HepG2 (cell line): ENCODE data around the gene BPIFB4. TPM values are rescaled to one million over a fixed set of nuclear protein-coding genes. Genes with fewer than 3 reads are reported as not detected.

Experiments
- FOXA3 ChIP-seq: IDR thresholded peaks from 2 replicates; pipeline ENCODE4 v1.6.1; 2016; ENCODE audit warnings: missing genetic modification reagents, missing compliant biosample characterization
- TBP ChIP-seq: sonication (generic); formaldehyde crosslinking; IDR thresholded peaks from 2 replicates; pipeline ENCODE4 v1.5.0; 2020; ENCODE audit warnings: missing genetic modification reagents
- ZNF382 ChIP-seq: sonication (generic); formaldehyde crosslinking; IDR thresholded peaks from 2 replicates; pipeline ENCODE4 v1.5.0; 2020; ENCODE audit warnings: missing genetic modification reagents, mild to moderate bottlenecking, borderline replicate concordance
- polyA plus RNA-seq, 8 experiments: library from polyadenylated mRNA; depleted of rRNA in 3 of 8; stranded (reverse) in 7 of 8; unstranded in 1 of 8; fragments of >200 nt; fragmentation: Illumina TruSeq in 4 of 8; extraction: Trizol in 4 of 8; gene quantifications; 2 replicates each; pipeline versions ENCODE4 v1.2.1 to v1.2.3, GENCODE V29; 2011 to 2016; ENCODE audit warnings: low read depth in 4 of 8, missing spikeins in 1 of 8, mixed read lengths in 1 of 8; ENCODE audit not compliant: insufficient read depth in 1 of 8
- total RNA-seq, 5 experiments: library from RNA; depleted of rRNA; stranded (reverse); fragments of >200 nt; fragmentation: Illumina TruSeq; extraction: Trizol; gene quantifications; 2 replicates each; pipeline ENCODE4 v1.2.3, GENCODE V29; 2016; ENCODE audit warnings: low read depth in 1 of 5
- TF ChIP-seq, protein P1 (sequence below): sonication (generic); formaldehyde crosslinking; IDR thresholded peaks from 2 replicates; pipeline ENCODE4 v1.5.0; 2020; ENCODE audit warnings: mild to moderate bottlenecking, missing genetic modification reagents, borderline replicate concordance

BPIFB4 gene
- total and polyA plus RNA-seq, 2 of the 13 experiments (the other 11 are each of a cell fraction or from before 2014, with no cell fraction given): 0.09 TPM; not detected in 1

DNA sequence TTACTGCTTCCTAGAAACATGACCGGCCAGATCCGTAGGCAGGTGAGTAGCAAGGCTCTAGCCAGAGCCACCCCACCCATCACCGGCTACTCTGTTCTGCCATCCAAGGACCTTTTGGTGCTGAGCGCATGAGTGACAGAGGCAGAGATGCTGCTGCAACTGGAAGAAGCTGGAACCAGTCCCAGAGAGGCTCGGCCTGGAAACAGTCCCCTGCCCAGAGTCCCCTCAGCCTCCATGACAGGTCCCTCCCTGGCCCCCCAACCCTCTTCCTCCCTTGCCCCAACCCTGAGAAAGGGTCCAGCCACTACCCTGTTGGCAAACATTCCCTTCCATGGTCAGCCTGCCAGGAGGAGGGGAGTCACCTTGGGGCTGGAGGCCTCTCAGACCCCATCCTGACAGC, 31.9 kb downstream of the BPIFB4 start (continued):
- TF ChIP-seq, protein P1, sequence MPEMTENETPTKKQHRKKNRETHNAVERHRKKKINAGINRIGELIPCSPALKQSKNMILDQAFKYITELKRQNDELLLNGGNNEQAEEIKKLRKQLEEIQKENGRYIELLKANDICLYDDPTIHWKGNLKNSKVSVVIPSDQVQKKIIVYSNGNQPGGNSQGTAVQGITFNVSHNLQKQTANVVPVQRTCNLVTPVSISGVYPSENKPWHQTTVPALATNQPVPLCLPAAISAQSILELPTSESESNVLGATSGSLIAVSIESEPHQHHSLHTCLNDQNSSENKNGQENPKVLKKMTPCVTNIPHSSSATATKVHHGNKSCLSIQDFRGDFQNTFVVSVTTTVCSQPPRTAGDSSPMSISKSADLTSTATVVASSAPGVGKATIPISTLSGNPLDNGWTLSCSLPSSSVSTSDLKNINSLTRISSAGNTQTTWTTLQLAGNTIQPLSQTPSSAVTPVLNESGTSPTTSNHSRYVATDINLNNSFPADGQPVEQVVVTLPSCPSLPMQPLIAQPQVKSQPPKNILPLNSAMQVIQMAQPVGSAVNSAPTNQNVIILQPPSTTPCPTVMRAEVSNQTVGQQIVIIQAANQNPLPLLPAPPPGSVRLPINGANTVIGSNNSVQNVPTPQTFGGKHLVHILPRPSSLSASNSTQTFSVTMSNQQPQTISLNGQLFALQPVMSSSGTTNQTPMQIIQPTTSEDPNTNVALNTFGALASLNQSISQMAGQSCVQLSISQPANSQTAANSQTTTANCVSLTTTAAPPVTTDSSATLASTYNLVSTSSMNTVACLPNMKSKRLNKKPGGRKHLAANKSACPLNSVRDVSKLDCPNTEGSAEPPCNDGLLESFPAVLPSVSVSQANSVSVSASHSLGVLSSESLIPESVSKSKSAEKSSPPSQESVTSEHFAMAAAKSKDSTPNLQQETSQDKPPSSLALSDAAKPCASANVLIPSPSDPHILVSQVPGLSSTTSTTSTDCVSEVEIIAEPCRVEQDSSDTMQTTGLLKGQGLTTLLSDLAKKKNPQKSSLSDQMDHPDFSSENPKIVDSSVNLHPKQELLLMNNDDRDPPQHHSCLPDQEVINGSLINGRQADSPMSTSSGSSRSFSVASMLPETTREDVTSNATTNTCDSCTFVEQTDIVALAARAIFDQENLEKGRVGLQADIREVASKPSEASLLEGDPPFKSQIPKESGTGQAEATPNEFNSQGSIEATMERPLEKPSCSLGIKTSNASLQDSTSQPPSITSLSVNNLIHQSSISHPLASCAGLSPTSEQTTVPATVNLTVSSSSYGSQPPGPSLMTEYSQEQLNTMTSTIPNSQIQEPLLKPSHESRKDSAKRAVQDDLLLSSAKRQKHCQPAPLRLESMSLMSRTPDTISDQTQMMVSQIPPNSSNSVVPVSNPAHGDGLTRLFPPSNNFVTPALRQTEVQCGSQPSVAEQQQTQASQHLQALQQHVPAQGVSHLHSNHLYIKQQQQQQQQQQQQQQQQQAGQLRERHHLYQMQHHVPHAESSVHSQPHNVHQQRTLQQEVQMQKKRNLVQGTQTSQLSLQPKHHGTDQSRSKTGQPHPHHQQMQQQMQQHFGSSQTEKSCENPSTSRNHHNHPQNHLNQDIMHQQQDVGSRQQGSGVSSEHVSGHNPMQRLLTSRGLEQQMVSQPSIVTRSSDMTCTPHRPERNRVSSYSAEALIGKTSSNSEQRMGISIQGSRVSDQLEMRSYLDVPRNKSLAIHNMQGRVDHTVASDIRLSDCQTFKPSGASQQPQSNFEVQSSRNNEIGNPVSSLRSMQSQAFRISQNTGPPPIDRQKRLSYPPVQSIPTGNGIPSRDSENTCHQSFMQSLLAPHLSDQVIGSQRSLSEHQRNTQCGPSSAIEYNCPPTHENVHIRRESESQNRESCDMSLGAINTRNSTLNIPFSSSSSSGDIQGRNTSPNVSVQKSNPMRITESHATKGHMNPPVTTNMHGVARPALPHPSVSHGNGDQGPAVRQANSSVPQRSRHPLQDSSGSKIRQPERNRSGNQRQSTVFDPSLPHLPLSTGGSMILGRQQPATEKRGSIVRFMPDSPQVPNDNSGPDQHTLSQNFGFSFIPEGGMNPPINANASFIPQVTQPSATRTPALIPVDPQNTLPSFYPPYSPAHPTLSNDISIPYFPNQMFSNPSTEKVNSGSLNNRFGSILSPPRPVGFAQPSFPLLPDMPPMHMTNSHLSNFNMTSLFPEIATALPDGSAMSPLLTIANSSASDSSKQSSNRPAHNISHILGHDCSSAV (CRISPR knock-in tag): no peak
- TF ChIP-seq FOXA3 (CRISPR knock-in tag) (no peak), ZNF382 (CRISPR knock-in tag) (no peak), TBP (CRISPR knock-in tag) (no peak)
